H1 (cell line): ENCODE results near the gene SETD1B. TPM values are rescaled to one million over a fixed set of nuclear protein-coding genes. Genes with fewer than 3 reads are reported as not detected.

Source experiments
- GABPA ChIP-seq: IDR thresholded peaks from 2 replicates; pipeline ENCODE4 v1.6.1; 2011; ENCODE audit warnings: mild to moderate bottlenecking, low read length, moderate library complexity, borderline replicate concordance; ENCODE audit not compliant: insufficient read depth
- HDAC6 ChIP-seq: IDR thresholded peaks from one replicate; pipeline ENCODE4 v1.7.1; 2012; ENCODE audit warnings: low read depth, mild to moderate bottlenecking, inconsistent platforms, low read length, moderate library complexity
- KDM4A ChIP-seq: IDR thresholded peaks from one replicate; pipeline ENCODE4 v1.7.1; 2012; ENCODE audit warnings: low read depth, mild to moderate bottlenecking, moderate library complexity, low read length, inconsistent platforms; ENCODE audit not compliant: severe bottlenecking
- TCF12 ChIP-seq: IDR thresholded peaks from 2 replicates; pipeline ENCODE4 v1.6.1; 2011; ENCODE audit warnings: low read depth, mild to moderate bottlenecking, low read length
- polyA plus RNA-seq, 7 experiments: library from polyadenylated mRNA; depleted of rRNA in 3 of 7; stranded (reverse) in 5 of 7; unstranded in 2 of 7; fragments of >200 nt in 5 of 7; fragments of 200-250 nt in 2 of 7; gene quantifications; 1 replicate in 5 of 7; 2 replicates in 1 of 7; 4 replicates in 1 of 7; pipeline versions ENCODE4 v1.2.1 to v1.2.3, GENCODE V29; 2011 to 2013; ENCODE audit warnings: missing spikeins in 2 of 7, mixed read lengths in 2 of 7
- total RNA-seq: library from RNA; stranded (reverse); fragmentation: NEBNext Ultra II Directional; extraction: Animal tissue kit (Norgen Biotek cat#: 25700); gene quantifications from 2 replicates; pipeline ENCODE4 v1.2.1, GENCODE V29; 2021

Gene SETD1B
- total and polyA plus RNA-seq, 2 of the 8 experiments (the other 6 are each of a cell fraction or from before 2014, with no cell fraction given): 1.3 to 17.7 TPM

GRCh38 chr12:121773011-121773777 is 30.6 kb upstream of the SETD1B start (continued):
- TF ChIP-seq KDM4A: no peak
- no peak for TF ChIP-seq HDAC6
- peak; percentile 69; the same call in 1 of the 2 replicates for TF ChIP-seq GABPA
- no peak for TF ChIP-seq TCF12
